H9 (cell line): Measurements from ENCODE around the gene CNNM1. TPM values are rescaled to one million over a fixed set of nuclear protein-coding genes. Genes with fewer than 3 reads are reported as not detected.

ENCODE experiments used
- DNase-seq: peaks from one replicate; pipeline ENCODE4 v3.0.0-alpha.2; 2017
- H2AFZ ChIP-seq: one replicate; pipeline ENCODE4 v1.6.1; 2013; ENCODE audit warnings: mild to moderate bottlenecking, low read length, control low read depth, moderate library complexity
- H2AK5ac ChIP-seq: 2 replicates; pipeline ENCODE4 v1.6.1; 2013; ENCODE audit warnings: low read length, control low read depth, mixed read lengths; ENCODE audit not compliant: insufficient read length
- H2BK120ac ChIP-seq: one replicate; pipeline ENCODE4 v1.6.1; 2013; ENCODE audit warnings: low read depth, mild to moderate bottlenecking, low read length, control low read depth, inconsistent platforms; ENCODE audit not compliant: poor library complexity, severe bottlenecking
- H2BK12ac ChIP-seq: 2 replicates; pipeline ENCODE4 v1.6.1; 2013; ENCODE audit warnings: low read length, control low read depth, mixed read lengths, low read depth; ENCODE audit not compliant: insufficient read length
- H2BK15ac ChIP-seq: 2 replicates; pipeline ENCODE4 v1.6.1; 2013; ENCODE audit warnings: low read depth, low read length, control low read depth
- H2BK20ac ChIP-seq: one replicate; pipeline ENCODE4 v1.6.1; 2013; ENCODE audit warnings: low read depth, mild to moderate bottlenecking, low read length, control low read depth, inconsistent platforms; ENCODE audit not compliant: poor library complexity, severe bottlenecking
- H2BK5ac ChIP-seq: 2 replicates; pipeline ENCODE4 v1.6.1; 2013; ENCODE audit warnings: low read length, control low read depth, mixed read lengths; ENCODE audit not compliant: insufficient read length
- H3K14ac ChIP-seq: 2 replicates; pipeline ENCODE4 v1.6.1; 2013; ENCODE audit warnings: low read length, control low read depth; ENCODE audit not compliant: insufficient read depth
- H3K18ac ChIP-seq: 2 replicates; pipeline ENCODE4 v1.6.1; 2013; ENCODE audit warnings: low read depth, mild to moderate bottlenecking, mixed read lengths, low read length, control low read depth; ENCODE audit not compliant: insufficient read length
- H3K23ac ChIP-seq: 2 replicates; pipeline ENCODE4 v1.6.1; 2013; ENCODE audit warnings: low read length, control low read depth, mixed read lengths, low read depth; ENCODE audit not compliant: insufficient read length
- H3K23me2 ChIP-seq: 2 replicates; pipeline ENCODE4 v1.6.1; 2013; ENCODE audit warnings: low read depth, mild to moderate bottlenecking, mixed read lengths, low read length, control low read depth; ENCODE audit not compliant: insufficient read length, poor library complexity, severe bottlenecking
- H3K27ac ChIP-seq: 2 replicates; pipeline ENCODE4 v1.5.1; 2013; ENCODE audit warnings: low read length, control low read depth, mixed read lengths, low read depth; ENCODE audit not compliant: insufficient read length
- H3K27me3 ChIP-seq: 2 replicates; pipeline ENCODE4 v1.6.1; 2013; ENCODE audit warnings: low read length, control low read depth, inconsistent platforms; ENCODE audit not compliant: insufficient read depth
- H3K4ac ChIP-seq: 2 replicates; pipeline ENCODE4 v1.6.1; 2013; ENCODE audit warnings: low read depth, mild to moderate bottlenecking, control low read depth, inconsistent platforms, low read length, moderate library complexity
- H3K4me1 ChIP-seq: 2 replicates; pipeline ENCODE4 v1.6.1; 2013; ENCODE audit warnings: low read length, control low read depth, inconsistent platforms; ENCODE audit not compliant: insufficient read depth
- H3K4me2 ChIP-seq: 2 replicates; pipeline ENCODE4 v1.6.1; 2013; ENCODE audit warnings: low read length, control low read depth, mixed read lengths; ENCODE audit not compliant: insufficient read length, insufficient read depth
- H3K56ac ChIP-seq: 2 replicates; pipeline ENCODE4 v1.6.1; 2013; ENCODE audit warnings: low read depth, mild to moderate bottlenecking, mixed read lengths, low read length, control low read depth; ENCODE audit not compliant: insufficient read length
- H3K79me1 ChIP-seq: 2 replicates; pipeline ENCODE4 v1.6.1; 2013; ENCODE audit warnings: low read depth, mild to moderate bottlenecking, moderate library complexity, low read length, control low read depth, inconsistent platforms; ENCODE audit not compliant: insufficient read depth, poor library complexity, severe bottlenecking
- H3K79me2 ChIP-seq: 2 replicates; pipeline ENCODE4 v1.6.1; 2013; ENCODE audit warnings: low read length, control low read depth, inconsistent platforms; ENCODE audit not compliant: insufficient read depth
- H3K9ac ChIP-seq: 2 replicates; pipeline ENCODE4 v1.6.1; 2013; ENCODE audit warnings: low read length, control low read depth, mixed read lengths; ENCODE audit not compliant: insufficient read length; ENCODE audit errors: extremely low read depth
- H3K9me3 ChIP-seq: one replicate; pipeline ENCODE4 v1.6.1; 2013; ENCODE audit warnings: low read depth, low read length, inconsistent platforms; ENCODE audit not compliant: control insufficient read depth
- H3T11ph ChIP-seq: one replicate; pipeline ENCODE4 v1.6.1; 2013; ENCODE audit warnings: mild to moderate bottlenecking, low read length, control low read depth, inconsistent platforms
- H4K20me1 ChIP-seq: one replicate; pipeline ENCODE4 v1.6.1; 2013; ENCODE audit not compliant: control insufficient read depth, insufficient read length, insufficient read depth
- H4K5ac ChIP-seq: 2 replicates; pipeline ENCODE4 v1.6.1; 2013; ENCODE audit warnings: low read depth, mild to moderate bottlenecking, mixed read lengths, low read length, control low read depth; ENCODE audit not compliant: insufficient read length
- H4K8ac ChIP-seq: replicated peaks from 2 replicates; pipeline ENCODE4 v1.6.1; 2013; ENCODE audit warnings: low read length, control low read depth, mixed read lengths, low read depth; ENCODE audit not compliant: insufficient read length
- H4K91ac ChIP-seq: 2 replicates; pipeline ENCODE4 v1.6.1; 2013; ENCODE audit warnings: low read depth, mild to moderate bottlenecking, moderate library complexity, mixed read lengths, low read length, control low read depth; ENCODE audit not compliant: insufficient read length
- H3K27ac Mint-ChIP-seq, 3 experiments: 2 replicates in 2 of 3; 3 replicates in 1 of 3; pipeline ENCODE4 v1.8.0; 2020 to 2021; ENCODE audit warnings: mixed read lengths in 3 of 3, mild to moderate bottlenecking in 1 of 3, moderate library complexity in 1 of 3
- H3K27me3 Mint-ChIP-seq: 2 replicates; pipeline ENCODE4 v1.8.0; 2021; ENCODE audit warnings: low read depth, mild to moderate bottlenecking, moderate library complexity, mixed read lengths
- H3K36me3 Mint-ChIP-seq, 3 experiments: 2 replicates in 2 of 3; 3 replicates in 1 of 3; pipeline ENCODE4 v1.8.0; 2020 to 2021; ENCODE audit warnings: low read depth in 3 of 3, mixed read lengths in 3 of 3; ENCODE audit not compliant: insufficient read depth in 1 of 3
- H3K4me1 Mint-ChIP-seq, 2 experiments: 2 replicates each; pipeline ENCODE4 v1.8.0; 2020; ENCODE audit warnings: mixed read lengths in 2 of 2
- H3K4me3 Mint-ChIP-seq, 2 experiments: 2 replicates in 1 of 2; 3 replicates in 1 of 2; pipeline ENCODE4 v1.8.0; 2020 to 2021; ENCODE audit warnings: mild to moderate bottlenecking in 2 of 2, mixed read lengths in 2 of 2, moderate library complexity in 1 of 2
- H3K9me3 Mint-ChIP-seq, 2 experiments: 2 replicates in 1 of 2; 3 replicates in 1 of 2; pipeline ENCODE4 v1.8.0; 2020; ENCODE audit warnings: mild to moderate bottlenecking in 2 of 2, mixed read lengths in 2 of 2, moderate library complexity in 1 of 2
- WGBS: extraction: QIAGEN DNeasy Blood & Tissue Kit; methylation state at CpG from one replicate; pipeline ENCODE4 v1.1.7; 2013; ENCODE audit warnings: missing lambda C conversion rate, low lambda C conversion rate, mixed read lengths; ENCODE audit not compliant: insufficient read length; ENCODE audit errors: extremely low coverage; 5-methylcytosine and 5-hydroxymethylcytosine counted together
- total RNA-seq: library from RNA; stranded (reverse); gene quantifications from 2 replicates; pipeline ENCODE4 v1.2.1, GENCODE V29; 2021
- TF ChIP-seq, protein P1 (sequence below): fragments of 200-600 bp; sonication (generic); conservative IDR thresholded peaks from 3 replicates; pipeline ENCODE4 v1.8.0; 2021; ENCODE audit warnings: antibody characterized with exemption, mild to moderate bottlenecking

CNNM1 gene
- total RNA-seq, 1 experiment from 2014 or later: 0.35 TPM

DNA sequence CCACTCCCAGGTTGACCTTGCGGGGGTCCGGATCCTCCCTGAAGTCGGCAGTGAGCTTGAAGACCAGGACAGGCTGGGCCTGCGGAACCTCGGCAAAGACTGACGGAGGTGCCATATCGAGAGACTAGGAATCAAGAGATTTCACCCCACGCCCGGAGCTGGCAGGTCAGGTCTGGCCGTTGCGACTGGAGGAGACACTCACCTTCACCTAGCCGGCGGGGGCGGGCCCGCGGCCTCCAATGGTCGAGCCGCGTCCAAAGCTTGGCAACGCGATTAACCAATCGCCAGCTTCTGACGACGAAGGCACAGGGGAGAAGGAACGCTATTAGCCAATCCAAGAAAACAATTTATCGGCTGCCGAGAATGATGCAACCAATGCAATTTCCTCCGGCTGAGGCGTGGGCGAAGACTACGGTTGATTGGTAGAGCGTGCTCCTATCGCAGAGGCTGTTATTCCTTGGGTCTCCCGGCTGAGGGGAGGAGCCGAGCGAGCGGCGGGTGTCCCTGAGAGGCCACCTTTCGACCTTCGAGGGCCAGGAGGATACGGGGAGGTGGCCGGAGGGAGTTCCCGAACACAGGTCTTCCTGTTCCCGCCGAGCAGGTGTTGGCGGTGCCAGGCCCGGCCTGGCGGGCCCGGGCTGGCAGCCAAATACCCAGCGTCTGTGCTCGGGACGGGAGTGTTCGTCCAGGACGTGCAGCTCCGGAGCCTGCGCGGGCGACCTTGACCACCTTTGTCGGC, 101.5 kb downstream of the CNNM1 start, which contains the start of gene GOT1:
Gene GOT1, minus strand, starts transcription at position 174 of the 739 bp plus-strand sequence. Its CDS starts 59 bp downstream, at position 115.
- Mint-ChIP-seq H3K4me3 (peak within 1 kb of the TSS; percentile 94 to 95), H3K27ac (peak within 1 kb of the TSS; percentile 96 to 99 (median 98)), H3K36me3 (peaks cover 0 to 5% (median 2%) of the 10 kb centered on the region in 3 experiments; a peak in 4 of 7 replicates), H3K4me1 (peaks cover 14 to 20% of the 10 kb centered on the region in 2 experiments), H3K9me3 (no peaks in the 10 kb centered on the region), H3K27me3 (no peaks in the 10 kb centered on the region; the same call in none of the 2 replicates)
- no peaks in the 10 kb centered on the region for H3K9me3 ChIP-seq
- H3T11ph ChIP-seq: no peak within 1 kb of the TSS
- no peak within 1 kb of the TSS for H2AK5ac ChIP-seq
- no peaks in the 10 kb centered on the region for H4K20me1 ChIP-seq
- H2BK20ac ChIP-seq: no peak within 1 kb of the TSS
- peak within 1 kb of the TSS; percentile 86 for H3K14ac ChIP-seq
- H2BK5ac ChIP-seq: peak within 1 kb of the TSS; percentile 43
- H3K4ac ChIP-seq: peak within 1 kb of the TSS; percentile 11; the same call in 1 of the 2 replicates
- H3K27me3 ChIP-seq: no peaks in the 10 kb centered on the region
- no peak within 1 kb of the TSS for H4K5ac ChIP-seq
- H3K56ac ChIP-seq: no peak within 1 kb of the TSS
- H3K4me2 ChIP-seq: peak within 1 kb of the TSS; percentile 94
- H3K79me1 ChIP-seq: peaks cover 2% of the 10 kb centered on the region
- no peak within 1 kb of the TSS for H4K91ac ChIP-seq
- H2BK120ac ChIP-seq: no peak within 1 kb of the TSS
- no peak within 1 kb of the TSS for H3K27ac ChIP-seq
- H3K23me2 ChIP-seq: peaks cover 8% of the 10 kb centered on the region
- H3K79me2 ChIP-seq: peaks cover 6% of the 10 kb centered on the region; the same call in 1 of the 2 replicates
- no peaks in the 10 kb centered on the region; the same call in 1 of the 2 replicates for H3K4me1 ChIP-seq
- H3K23ac ChIP-seq: no peak within 1 kb of the TSS
- H3K9ac ChIP-seq: peak within 1 kb of the TSS; percentile 88
- H3K18ac ChIP-seq: peak within 1 kb of the TSS; percentile 92
- no peak within 1 kb of the TSS for H4K8ac ChIP-seq
- no peak within 1 kb of the TSS for H2AFZ ChIP-seq
- peak; percentile 99 for DNase-seq
- WGBS: no CpG with 5 or more reads among the region's 59 CpGs
- no peak within 1 kb of the TSS for H2BK15ac ChIP-seq
- peak within 1 kb of the TSS; percentile 10 for H2BK12ac ChIP-seq
- TF ChIP-seq, protein P1, sequence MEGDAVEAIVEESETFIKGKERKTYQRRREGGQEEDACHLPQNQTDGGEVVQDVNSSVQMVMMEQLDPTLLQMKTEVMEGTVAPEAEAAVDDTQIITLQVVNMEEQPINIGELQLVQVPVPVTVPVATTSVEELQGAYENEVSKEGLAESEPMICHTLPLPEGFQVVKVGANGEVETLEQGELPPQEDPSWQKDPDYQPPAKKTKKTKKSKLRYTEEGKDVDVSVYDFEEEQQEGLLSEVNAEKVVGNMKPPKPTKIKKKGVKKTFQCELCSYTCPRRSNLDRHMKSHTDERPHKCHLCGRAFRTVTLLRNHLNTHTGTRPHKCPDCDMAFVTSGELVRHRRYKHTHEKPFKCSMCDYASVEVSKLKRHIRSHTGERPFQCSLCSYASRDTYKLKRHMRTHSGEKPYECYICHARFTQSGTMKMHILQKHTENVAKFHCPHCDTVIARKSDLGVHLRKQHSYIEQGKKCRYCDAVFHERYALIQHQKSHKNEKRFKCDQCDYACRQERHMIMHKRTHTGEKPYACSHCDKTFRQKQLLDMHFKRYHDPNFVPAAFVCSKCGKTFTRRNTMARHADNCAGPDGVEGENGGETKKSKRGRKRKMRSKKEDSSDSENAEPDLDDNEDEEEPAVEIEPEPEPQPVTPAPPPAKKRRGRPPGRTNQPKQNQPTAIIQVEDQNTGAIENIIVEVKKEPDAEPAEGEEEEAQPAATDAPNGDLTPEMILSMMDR: no peak
